Nephron (organoid): Measurements from ENCODE around the gene PAX7.

Experiments
- H3K27ac Mint-ChIP-seq, 3 experiments: 2 replicates each; pipeline ENCODE4 v1.8.0; 2020; ENCODE audit warnings: mixed read lengths in 3 of 3, mild to moderate bottlenecking in 2 of 3, moderate library complexity in 1 of 3
- H3K27me3 Mint-ChIP-seq: 2 replicates; pipeline ENCODE4 v1.8.0; 2021; ENCODE audit warnings: low read depth, mild to moderate bottlenecking, moderate library complexity, mixed read lengths
- H3K36me3 Mint-ChIP-seq: 2 replicates; pipeline ENCODE4 v1.8.0; 2020; ENCODE audit warnings: low read depth, mixed read lengths
- H3K4me1 Mint-ChIP-seq: 2 replicates; pipeline ENCODE4 v1.8.0; 2020; ENCODE audit warnings: mixed read lengths
- H3K4me3 Mint-ChIP-seq, 3 experiments: 2 replicates each; pipeline ENCODE4 v1.8.0; 2020; ENCODE audit warnings: mild to moderate bottlenecking in 3 of 3, mixed read lengths in 3 of 3, moderate library complexity in 2 of 3
- H3K9me3 Mint-ChIP-seq: 2 replicates; pipeline ENCODE4 v1.8.0; 2020; ENCODE audit warnings: mixed read lengths
- TF ChIP-seq, protein P1 (sequence below), 3 experiments: fragments of 200-600 bp; sonication (generic); IDR thresholded peaks; one replicate each; pipeline ENCODE4 v1.5.0; 2021; ENCODE audit warnings: antibody characterized with exemption in 3 of 3; ENCODE audit not compliant: unreplicated experiment in 3 of 3

PAX7 gene

GRCh38 chr1:18637962-18638834 lies 7.6 kb downstream of the PAX7 start:
- peaks cover 100% of the 10 kb centered on the region for H3K27me3 Mint-ChIP-seq
- peak overlapping the region in 2 of 3 experiments; percentile 4 to 58 for H3K27ac Mint-ChIP-seq
- H3K4me3 Mint-ChIP-seq, result peak overlapping the region in 2 of 3 experiments; percentile 56 to 76
- no peaks in the 10 kb centered on the region for H3K36me3 Mint-ChIP-seq
- TF ChIP-seq, protein P1, sequence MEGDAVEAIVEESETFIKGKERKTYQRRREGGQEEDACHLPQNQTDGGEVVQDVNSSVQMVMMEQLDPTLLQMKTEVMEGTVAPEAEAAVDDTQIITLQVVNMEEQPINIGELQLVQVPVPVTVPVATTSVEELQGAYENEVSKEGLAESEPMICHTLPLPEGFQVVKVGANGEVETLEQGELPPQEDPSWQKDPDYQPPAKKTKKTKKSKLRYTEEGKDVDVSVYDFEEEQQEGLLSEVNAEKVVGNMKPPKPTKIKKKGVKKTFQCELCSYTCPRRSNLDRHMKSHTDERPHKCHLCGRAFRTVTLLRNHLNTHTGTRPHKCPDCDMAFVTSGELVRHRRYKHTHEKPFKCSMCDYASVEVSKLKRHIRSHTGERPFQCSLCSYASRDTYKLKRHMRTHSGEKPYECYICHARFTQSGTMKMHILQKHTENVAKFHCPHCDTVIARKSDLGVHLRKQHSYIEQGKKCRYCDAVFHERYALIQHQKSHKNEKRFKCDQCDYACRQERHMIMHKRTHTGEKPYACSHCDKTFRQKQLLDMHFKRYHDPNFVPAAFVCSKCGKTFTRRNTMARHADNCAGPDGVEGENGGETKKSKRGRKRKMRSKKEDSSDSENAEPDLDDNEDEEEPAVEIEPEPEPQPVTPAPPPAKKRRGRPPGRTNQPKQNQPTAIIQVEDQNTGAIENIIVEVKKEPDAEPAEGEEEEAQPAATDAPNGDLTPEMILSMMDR (IDR thresholded peaks at IDR 0.05; ENCODE audit: unreplicated experiment in 3 of 3), result no peak
- H3K4me1 Mint-ChIP-seq, result peaks cover 61% of the 10 kb centered on the region
- H3K9me3 Mint-ChIP-seq, result no peaks in the 10 kb centered on the region

DNA sequence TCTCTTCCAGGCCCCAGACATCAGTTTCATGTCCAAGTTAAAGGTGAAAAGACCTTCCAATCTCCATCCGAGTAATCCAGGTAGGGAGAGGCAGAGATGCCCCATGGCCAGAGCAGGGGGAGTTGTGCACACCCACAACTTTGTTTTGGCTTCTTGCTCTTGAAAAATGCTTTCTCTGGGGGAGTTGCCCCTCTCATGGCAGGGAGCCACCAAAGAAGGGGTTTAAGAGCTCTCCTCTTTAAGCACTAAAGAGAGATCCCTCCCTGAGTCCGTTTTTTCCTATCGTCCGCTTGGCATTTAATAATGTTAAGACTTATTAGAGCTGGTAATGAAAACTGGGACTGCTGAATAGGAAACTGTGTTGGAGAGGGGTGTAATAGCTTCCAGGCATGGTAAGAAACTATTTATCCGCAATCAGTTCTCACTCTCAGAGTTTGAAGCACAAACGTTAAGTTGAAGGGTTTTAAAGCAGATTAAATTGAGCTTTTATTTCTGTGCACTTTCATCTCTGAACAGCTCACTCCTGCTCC lies 8.3 kb downstream of the PAX7 start:
- H3K36me3 Mint-ChIP-seq, result no peaks in the 10 kb centered on the region
- H3K4me3 Mint-ChIP-seq, result peak overlapping the region in 2 of 3 experiments; percentile 56 to 76
- H3K4me1 Mint-ChIP-seq, result peaks cover 59% of the 10 kb centered on the region
- no peaks in the 10 kb centered on the region for H3K9me3 Mint-ChIP-seq
- TF ChIP-seq, protein P1 (IDR thresholded peaks at IDR 0.05; ENCODE audit: unreplicated experiment in 3 of 3), result no peak
- H3K27me3 Mint-ChIP-seq, result peaks cover 100% of the 10 kb centered on the region
- H3K27ac Mint-ChIP-seq, result peak overlapping the region in 2 of 3 experiments; percentile 4 to 58

DNA sequence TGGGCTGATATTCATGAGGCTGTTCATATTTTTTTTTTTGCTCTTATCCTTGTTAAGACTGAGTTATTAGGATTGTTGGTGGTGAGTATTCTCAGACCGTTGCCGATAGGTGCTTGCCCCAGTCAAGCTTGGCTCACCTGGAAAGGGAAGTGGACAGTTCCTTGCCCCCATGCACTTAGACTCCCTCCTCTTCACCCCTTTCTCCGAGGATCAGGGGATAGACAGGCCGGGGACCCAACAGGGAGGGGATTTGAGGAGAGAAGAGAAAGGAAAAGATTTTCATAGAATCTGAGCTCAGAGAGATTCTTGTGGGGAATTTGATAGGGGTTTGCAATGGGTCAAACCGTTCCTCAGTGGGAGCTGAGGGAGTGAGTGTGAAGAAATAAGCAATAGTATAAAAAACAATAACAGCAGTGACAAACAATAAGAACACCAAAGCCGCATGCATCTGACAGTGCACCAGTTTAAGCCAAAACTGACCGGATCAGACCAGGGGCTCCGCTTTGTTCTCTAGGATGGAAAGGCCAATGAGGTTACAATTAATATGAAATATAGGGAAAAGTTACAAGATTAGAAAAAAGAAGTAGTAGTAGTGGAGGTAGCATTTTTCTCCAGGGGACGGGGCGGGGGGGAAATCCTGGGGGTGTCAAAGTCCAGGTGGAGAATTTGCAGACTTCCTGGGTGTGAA lies 8.9 kb downstream of the PAX7 start:
- peak overlapping the region; percentile 26 to 58 (median 51) for H3K27ac Mint-ChIP-seq
- peaks cover 100% of the 10 kb centered on the region for H3K27me3 Mint-ChIP-seq
- H3K4me1 Mint-ChIP-seq, result peaks cover 59% of the 10 kb centered on the region
- TF ChIP-seq, protein P1 (IDR thresholded peaks at IDR 0.05; ENCODE audit: unreplicated experiment in 3 of 3), result no peak
- H3K4me3 Mint-ChIP-seq, result peak overlapping the region; percentile 33 to 76 (median 56)
- no peaks in the 10 kb centered on the region for H3K36me3 Mint-ChIP-seq
- H3K9me3 Mint-ChIP-seq, result no peaks in the 10 kb centered on the region

DNA sequence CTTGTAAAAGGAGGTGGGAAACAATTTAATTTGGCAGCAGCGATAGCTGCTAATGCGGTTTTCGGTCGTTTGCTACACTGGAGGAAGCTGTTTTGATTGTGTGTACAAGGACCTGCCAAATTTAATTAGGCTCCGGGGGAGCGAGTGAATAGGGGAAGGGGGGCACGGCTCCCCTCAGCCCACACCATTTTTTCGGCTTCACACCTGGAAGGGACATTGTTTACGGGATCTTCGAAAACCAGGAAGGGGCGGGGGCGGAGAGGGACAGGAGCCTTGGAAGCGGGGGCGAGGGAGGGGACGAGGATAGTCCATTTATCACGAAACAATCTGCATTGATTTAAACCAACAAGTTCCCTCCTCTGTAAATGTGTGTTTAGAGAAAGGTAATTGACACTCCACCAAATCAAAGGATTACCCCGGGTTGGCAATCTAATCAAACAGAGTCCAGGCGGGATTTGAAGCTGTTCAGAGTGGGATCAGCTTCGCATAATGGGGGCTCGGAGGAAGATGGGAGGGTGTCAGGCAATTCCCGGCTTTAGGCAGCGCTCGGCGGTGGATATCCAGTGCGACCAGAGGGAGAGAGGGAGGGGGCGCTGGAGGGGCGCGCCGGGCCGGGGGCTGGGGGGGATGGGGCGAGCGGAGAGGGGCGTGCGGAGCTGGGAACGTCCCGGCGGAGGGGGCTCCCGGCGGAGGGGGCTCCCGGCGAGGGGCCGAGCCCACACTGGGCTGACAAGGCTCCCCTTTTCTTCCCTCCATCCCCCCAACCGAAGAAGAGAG lies 9.8 kb downstream of the PAX7 start:
- peaks cover 63% of the 10 kb centered on the region for H3K4me1 Mint-ChIP-seq
- peak overlapping the region; percentile 56 to 76 (median 64) for H3K4me3 Mint-ChIP-seq
- TF ChIP-seq, protein P1 (IDR thresholded peaks at IDR 0.05; ENCODE audit: unreplicated experiment in 3 of 3), result no peak
- H3K27me3 Mint-ChIP-seq, result peaks cover 100% of the 10 kb centered on the region
- peak overlapping the region in 2 of 3 experiments; percentile 43 to 58 for H3K27ac Mint-ChIP-seq
- no peaks in the 10 kb centered on the region for H3K36me3 Mint-ChIP-seq
- no peaks in the 10 kb centered on the region for H3K9me3 Mint-ChIP-seq

GRCh38 chr1:18641005-18641941 lies 10.6 kb downstream of the PAX7 start:
- peaks cover 100% of the 10 kb centered on the region for H3K27me3 Mint-ChIP-seq
- TF ChIP-seq, protein P1 (IDR thresholded peaks at IDR 0.05; ENCODE audit: unreplicated experiment in 3 of 3), result no peak
- H3K4me1 Mint-ChIP-seq, result peaks cover 63% of the 10 kb centered on the region
- peak overlapping the region in 2 of 3 experiments; percentile 43 to 58 for H3K27ac Mint-ChIP-seq
- H3K4me3 Mint-ChIP-seq, result peak overlapping the region; percentile 1 to 76 (median 47)
- H3K9me3 Mint-ChIP-seq, result no peaks in the 10 kb centered on the region
- H3K36me3 Mint-ChIP-seq, result no peaks in the 10 kb centered on the region
